ENCODE data around the gene BRPF1. TPM values are rescaled to one million over a fixed set of nuclear protein-coding genes. Genes with fewer than 3 reads are reported as not detected.

Gene BRPF1
- total RNA-seq, 4 donors from 2014 or later: 11.3 to 18.8 (median 14.5) TPM

GRCh38 chr3:9792405-9793160, 61.0 kb downstream of the BRPF1 start, which contains the start of the genes ARPC4 and TADA3:
Gene ARPC4, plus strand, starts transcription at chr3:9793082. Its CDS starts 40 bp downstream, at chr3:9793122.
Gene TADA3, minus strand, starts transcription at chr3:9792473. Its CDS starts 1,007 bp downstream, at chr3:9791466.
- no peak for TF ChIP-seq CTCF (IDR thresholded peaks at IDR 0.05; ENCODE audit: low read depth)

- no peak for TF ChIP-seq CTCF (IDR thresholded peaks at IDR 0.05; ENCODE audit: low read depth)
These were observed 61.7 kb downstream of the BRPF1 start for GRCh38 chr3:9793161-9793781.

GRCh38 chr3:9794400-9794799, 62.9 kb downstream of the BRPF1 start:
- TF ChIP-seq CTCF (IDR thresholded peaks at IDR 0.05; ENCODE audit: low read depth): no peak

GRCh38 chr3:9795207-9795606, 63.7 kb downstream of the BRPF1 start:
- TF ChIP-seq CTCF (IDR thresholded peaks at IDR 0.05; ENCODE audit: low read depth): no peak

- TF ChIP-seq CTCF (IDR thresholded peaks at IDR 0.05; ENCODE audit: low read depth): no peak
These were observed 65.8 kb downstream of the BRPF1 start for GRCh38 chr3:9797196-9797945.

Other genes with a start within 250 kb of the BRPF1 start
- not detected for gene LHFPL4, start 177.9 kb upstream of the BRPF1 start, total RNA-seq
- 10 to 100 TPM; 28.0 to 46.6 (median 39.4) TPM for gene MTMR14, start 82.2 kb upstream of the BRPF1 start, total RNA-seq
- gene CPNE9, start 27.9 kb upstream of the BRPF1 start, total RNA-seq: 1 to 10 TPM in 1 of 4 donors, not detected in 3; 2.0 TPM
- 10 to 100 TPM; 16.0 to 23.0 (median 19.3) TPM for gene OGG1, start 18.2 kb downstream of the BRPF1 start, total RNA-seq
- gene CAMK1, start 38.2 kb downstream of the BRPF1 start, total RNA-seq: 100 to 1,000 TPM in 1 of 4 donors, 10 to 100 TPM in 3; 57.0 to 122 (median 66.6) TPM
- gene TADA3, start 60.7 kb downstream of the BRPF1 start, total RNA-seq: 10 to 100 TPM; 32.1 to 69.6 (median 58.9) TPM
- 100 to 1,000 TPM in 3 of 4 donors, 10 to 100 TPM in 1; 85.4 to 174 (median 158) TPM for gene ARPC4, start 61.3 kb downstream of the BRPF1 start, total RNA-seq
- gene TTLL3, start 78.5 kb downstream of the BRPF1 start, total RNA-seq: 100 to 1,000 TPM in 1 of 4 donors, 10 to 100 TPM in 3; 36.5 to 125 (median 70.0) TPM
- 10 to 100 TPM; 28.9 to 40.1 (median 33.8) TPM for gene RPUSD3, start 112.3 kb downstream of the BRPF1 start, total RNA-seq
- 1,000 to 10,000 TPM in 2 of 4 donors, 100 to 1,000 TPM in 2; 684 to 1,626 (median 1,205) TPM for gene CIDEC, start 148.5 kb downstream of the BRPF1 start, total RNA-seq
- gene JAGN1, start 158.9 kb downstream of the BRPF1 start, total RNA-seq: 10 to 100 TPM; 53.7 to 83.8 (median 60.2) TPM
- gene IL17RE, start 171.1 kb downstream of the BRPF1 start, total RNA-seq: 10 to 100 TPM in 3 of 4 donors, 1 to 10 TPM in 1; 5.9 to 27.9 (median 14.2) TPM
- 10 to 100 TPM; 26.3 to 99.3 (median 82.1) TPM for gene IL17RC, start 185.4 kb downstream of the BRPF1 start, total RNA-seq
- 10 to 100 TPM; 30.2 to 45.6 (median 35.5) TPM for gene CRELD1, start 202.1 kb downstream of the BRPF1 start, total RNA-seq
- gene PRRT3, start 220.7 kb downstream of the BRPF1 start, total RNA-seq: 1 to 10 TPM in 2 of 4 donors, under 1 TPM in 2; 0.82 to 2.4 (median 1.0) TPM

Measured in subcutaneous adipose tissue (tissue), 4 donors.